Hematopoietic multipotent progenitor cell treated with erythropoietin and hydrocortisone succinate and interleukin-3 and kit ligand, for 15 days (in vitro differentiated cells): Measurements from ENCODE around the gene ADCY5.

Experiments used
- DNase-seq: peaks from one replicate; pipeline ENCODE4 v3.0.0-alpha.2; 2015; ENCODE audit warnings: low spot score

Gene ADCY5

GRCh38 chr3:123429362-123430125 is 19.3 kb downstream of the ADCY5 start:
- DNase-seq, result no peak

GRCh38 chr3:123424999-123425712 is 23.7 kb downstream of the ADCY5 start:
- DNase-seq, result no peak

- no peak for DNase-seq
Observed at GRCh38 chr3:123424321-123424998, 24.4 kb downstream of the ADCY5 start.

- no peak for DNase-seq
Observed at GRCh38 chr3:123423806-123424205, 25.1 kb downstream of the ADCY5 start.

- DNase-seq, result no peak
Observed at GRCh38 chr3:123423031-123423430, 25.9 kb downstream of the ADCY5 start.

- DNase-seq, result no peak
Observed at GRCh38 chr3:123422457-123422856, 26.4 kb downstream of the ADCY5 start.

- DNase-seq, result no peak
Observed at GRCh38 chr3:123421353-123422174, 27.3 kb downstream of the ADCY5 start.

GRCh38 chr3:123420416-123420968 is 28.4 kb downstream of the ADCY5 start:
- no peak for DNase-seq

- DNase-seq, result no peak
Observed at GRCh38 chr3:123419850-123420297, 29.0 kb downstream of the ADCY5 start.

GRCh38 chr3:123419181-123419849 is 29.6 kb downstream of the ADCY5 start:
- no peak for DNase-seq

- no peak for DNase-seq
Observed at GRCh38 chr3:123416647-123417046, 32.2 kb downstream of the ADCY5 start.

GRCh38 chr3:123416173-123416572 is 32.7 kb downstream of the ADCY5 start:
- DNase-seq, result no peak

- DNase-seq, result no peak
Observed at GRCh38 chr3:123414973-123415775, 33.7 kb downstream of the ADCY5 start.

GRCh38 chr3:123412811-123413604 is 35.9 kb downstream of the ADCY5 start:
- DNase-seq, result no peak

- DNase-seq, result no peak
Observed at GRCh38 chr3:123412076-123412475, 36.8 kb downstream of the ADCY5 start.

GRCh38 chr3:123411340-123412040 is 37.4 kb downstream of the ADCY5 start:
- no peak for DNase-seq

GRCh38 chr3:123410149-123410515 is 38.8 kb downstream of the ADCY5 start:
- DNase-seq, result no peak

GRCh38 chr3:123409443-123410148 is 39.3 kb downstream of the ADCY5 start:
- no peak for DNase-seq
